ENCODE measurements around the gene ZNF335. TPM values are rescaled to one million over a fixed set of nuclear protein-coding genes. Genes with fewer than 3 reads are reported as not detected.

Gene ZNF335
- total RNA-seq, 1 donor from 2014 or later, result 16.0 TPM

DNA sequence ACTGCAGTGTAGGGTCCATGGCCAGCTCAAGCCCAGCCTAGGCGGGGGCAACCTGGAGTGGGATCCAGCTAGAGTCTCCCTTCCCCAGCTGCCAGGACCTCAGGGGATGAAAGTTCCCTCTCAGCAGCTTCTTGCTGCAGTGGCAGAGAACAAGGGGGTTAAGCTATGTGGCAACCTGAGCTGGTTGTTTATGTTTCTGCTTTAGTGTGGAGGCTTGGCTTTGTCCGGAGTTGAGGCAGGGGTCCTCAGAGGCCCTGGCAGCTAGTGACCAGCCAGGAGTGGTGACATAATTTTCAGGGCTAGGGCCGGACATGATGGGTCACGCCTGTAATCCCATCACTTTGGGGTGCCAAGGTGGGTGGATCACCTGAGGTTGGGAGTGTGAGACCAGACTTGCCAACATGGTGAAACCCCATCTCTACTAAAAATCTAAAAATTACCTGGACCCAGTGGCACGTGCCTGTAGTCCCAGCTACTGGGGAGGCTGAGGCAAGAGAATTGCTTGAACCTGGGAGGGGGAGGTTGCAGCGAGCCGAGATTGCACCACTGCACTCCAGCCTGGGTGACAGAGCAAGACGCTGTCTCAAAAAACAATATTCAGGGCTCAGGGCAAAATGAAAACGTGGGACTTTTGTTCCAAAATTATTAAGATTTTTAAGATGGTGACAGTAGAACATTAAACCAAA is 46.0 kb downstream of the ZNF335 start:
- no peak overlapping the region for H3K4me3 ChIP-seq (ENCODE audit: low read depth, low read length)
- TF ChIP-seq CTCF (conservative IDR thresholded peaks at IDR 0.05; ENCODE audit: low read depth, low read length), result no peak
- DNase-seq (ENCODE audit: low read depth), result no peak

DNA sequence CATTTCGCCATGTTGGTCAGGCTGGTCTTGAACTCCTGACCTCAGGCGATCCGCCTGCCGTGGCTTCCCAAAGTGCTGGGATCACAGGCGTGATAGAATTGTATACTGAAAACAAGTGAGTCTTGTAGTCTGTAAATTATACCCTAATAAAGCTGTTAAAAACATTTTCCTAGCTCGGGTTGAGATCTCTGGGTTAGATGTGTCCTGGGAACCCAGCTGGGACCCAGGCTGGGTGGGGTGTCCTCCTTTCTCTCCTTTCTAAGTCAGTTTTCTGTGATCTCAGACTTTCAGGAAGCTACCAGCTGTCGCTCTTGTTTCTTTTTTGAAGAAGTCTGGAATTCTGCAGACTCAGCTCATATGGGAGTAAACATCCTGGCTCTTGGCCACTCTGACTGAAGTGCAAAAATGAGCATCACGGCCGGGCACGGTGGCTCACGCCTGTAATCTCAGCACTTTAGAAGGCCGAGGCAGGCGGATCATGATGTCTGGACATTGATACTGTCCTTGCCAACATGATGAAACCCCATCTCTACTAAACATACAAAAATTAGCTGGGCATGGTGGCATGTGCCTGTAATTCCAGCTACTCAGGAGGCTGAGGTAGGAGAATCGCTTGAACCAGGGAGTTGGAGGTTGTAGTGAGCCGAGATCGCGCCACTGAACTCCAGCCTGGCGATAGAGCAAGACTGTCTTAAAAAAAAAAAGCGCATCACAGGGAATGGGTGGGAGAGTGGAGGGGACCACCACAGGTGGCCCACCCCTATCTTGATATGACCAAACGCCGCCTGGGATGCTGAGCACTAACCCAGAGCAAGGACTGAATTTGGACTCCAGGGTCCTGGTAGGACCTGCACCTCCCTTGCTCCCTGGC is 47.4 kb downstream of the ZNF335 start:
- H3K4me3 ChIP-seq (ENCODE audit: low read depth, low read length), result no peak overlapping the region
- no peak for TF ChIP-seq CTCF (conservative IDR thresholded peaks at IDR 0.05; ENCODE audit: low read depth, low read length)
- DNase-seq (ENCODE audit: low read depth), result no peak

- no peak for DNase-seq (ENCODE audit: low read depth)
- TF ChIP-seq CTCF (conservative IDR thresholded peaks at IDR 0.05; ENCODE audit: low read depth, low read length), result no peak
- no peak overlapping the region for H3K4me3 ChIP-seq (ENCODE audit: low read depth, low read length)
These were observed 50.4 kb downstream of the ZNF335 start for GRCh38 chr20:45921337-45922189.

DNA sequence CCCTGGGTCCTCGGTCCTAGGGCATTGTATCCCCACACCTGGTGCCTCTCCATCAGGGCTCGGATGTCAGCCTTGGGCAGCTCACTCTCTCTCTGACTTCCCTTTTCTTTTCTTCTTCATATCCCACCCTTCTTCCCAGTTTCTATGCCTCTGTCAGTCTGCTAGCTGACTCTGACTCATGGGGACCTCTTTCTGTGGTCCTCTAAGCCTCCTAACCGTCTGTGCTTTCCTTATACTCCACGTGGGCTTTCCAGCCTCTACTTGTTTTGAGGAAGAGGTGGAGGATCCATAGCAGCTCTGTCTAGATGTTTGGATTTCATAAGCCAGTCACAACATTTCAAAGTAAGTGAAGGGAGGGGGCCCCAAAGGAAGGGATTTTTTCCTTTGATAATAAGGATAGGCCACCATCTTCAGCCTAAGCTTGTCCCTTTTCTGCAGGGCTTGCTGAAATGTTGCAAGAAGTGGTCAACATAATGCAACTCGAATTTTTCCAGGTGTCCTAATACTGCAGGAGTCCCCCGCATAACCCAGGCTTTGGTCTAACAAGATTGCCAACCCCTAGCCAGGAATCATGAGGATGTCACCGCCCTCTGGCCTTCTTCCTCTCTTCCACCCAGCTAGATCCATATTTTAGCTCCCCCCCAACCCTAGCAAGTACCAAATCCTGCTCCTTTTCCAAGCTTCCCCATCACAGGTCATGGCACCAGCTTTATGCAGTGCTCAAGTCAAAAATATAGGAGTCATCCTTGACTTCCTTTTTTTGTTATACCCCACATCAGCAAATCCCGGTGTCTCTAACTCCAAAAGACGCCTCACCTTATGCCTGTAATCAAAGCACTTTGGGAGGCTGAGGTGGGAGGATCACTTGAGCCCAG is 51.3 kb downstream of the ZNF335 start:
- H3K4me3 ChIP-seq (ENCODE audit: low read depth, low read length), result no peak overlapping the region
- DNase-seq (ENCODE audit: low read depth), result no peak
- TF ChIP-seq CTCF (conservative IDR thresholded peaks at IDR 0.05; ENCODE audit: low read depth, low read length), result no peak

DNA sequence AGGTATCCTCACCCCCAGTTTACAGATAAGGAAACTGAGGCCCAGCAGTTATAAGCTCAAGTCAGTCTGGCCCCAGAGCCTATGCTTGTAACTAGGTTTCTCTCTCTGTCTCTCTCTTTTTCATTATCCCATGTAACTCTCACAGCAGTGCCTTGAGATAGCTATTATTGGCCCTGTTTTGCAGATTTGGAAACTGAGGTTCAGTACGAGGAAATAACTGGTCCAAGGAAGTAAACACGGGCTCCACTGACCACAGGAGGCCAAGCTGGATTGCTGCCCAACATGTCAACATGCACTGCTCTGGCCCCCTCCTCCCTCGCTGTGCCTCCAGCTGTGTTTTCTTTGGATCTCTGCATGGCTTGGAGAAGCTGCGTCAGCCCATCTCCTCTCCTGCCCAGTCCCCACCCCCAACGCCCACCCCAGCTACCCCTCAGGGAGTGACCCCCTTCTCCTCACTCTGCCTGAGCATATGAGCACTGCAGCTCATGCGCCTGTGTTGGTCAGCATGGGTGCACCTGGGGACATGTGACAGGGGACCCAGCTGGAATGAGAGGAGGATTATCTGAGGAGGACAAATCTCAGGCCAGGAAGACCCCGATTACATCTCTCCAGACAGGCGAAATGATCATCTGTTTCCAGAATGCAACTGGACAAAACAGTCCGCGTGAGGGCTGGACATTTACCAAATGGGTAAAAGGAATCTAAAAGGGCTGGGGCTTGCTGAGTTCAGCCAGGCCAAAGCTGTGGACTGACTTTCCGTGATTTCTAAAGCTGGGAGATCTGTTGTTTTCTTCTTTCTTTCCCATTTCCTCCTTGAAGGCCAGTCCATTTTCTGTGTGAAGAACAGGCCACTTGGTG is 52.2 kb downstream of the ZNF335 start:
- no peak overlapping the region for H3K4me3 ChIP-seq (ENCODE audit: low read depth, low read length)
- DNase-seq (ENCODE audit: low read depth), result no peak
- TF ChIP-seq CTCF (conservative IDR thresholded peaks at IDR 0.05; ENCODE audit: low read depth, low read length), result no peak
